NT2/D1 (cell line): ENCODE results near the gene ZBTB37.

Experiments
- SUZ12 ChIP-seq: IDR thresholded peaks from 2 replicates; pipeline ENCODE4 v1.6.1; 2011; ENCODE audit not compliant: insufficient read length, insufficient read depth; ENCODE audit errors: extremely low read depth
- YY1 ChIP-seq: IDR thresholded peaks from 2 replicates; pipeline ENCODE4 v1.6.1; 2011; ENCODE audit not compliant: insufficient read length, insufficient read depth
- ZNF274 ChIP-seq: IDR thresholded peaks from 2 replicates; pipeline ENCODE4 v1.6.1; 2011; ENCODE audit warnings: mild to moderate bottlenecking, low read depth, low read length

DNA sequence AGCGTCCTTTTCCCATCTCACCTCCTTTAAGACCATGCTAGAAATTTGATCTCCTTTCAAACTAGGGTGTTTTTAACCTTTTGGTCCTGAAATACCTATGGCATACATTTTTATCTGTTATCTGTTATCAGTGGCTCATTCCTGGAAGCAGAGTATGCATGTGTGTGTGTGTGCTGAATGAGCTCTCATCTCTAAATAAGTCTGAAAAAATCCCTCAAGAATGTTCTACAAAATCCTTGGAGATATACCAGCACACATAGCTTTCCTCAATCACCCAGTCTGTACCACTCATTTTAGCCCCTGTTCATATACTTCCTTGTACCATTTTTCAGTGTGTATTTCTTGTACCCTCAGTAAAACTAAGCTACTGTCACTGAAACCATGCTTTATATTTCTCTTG, 49.7 kb upstream of the ZBTB37 start:
- no peak for TF ChIP-seq YY1
- TF ChIP-seq ZNF274: no peak
- no peak for TF ChIP-seq SUZ12
